Urothelium cell line (cell line): ENCODE results near the gene C10orf71.

Source experiments
- DNase-seq: peaks from one replicate; pipeline ENCODE4 v3.0.0; 2011; ENCODE audit warnings: low spot score, mixed read lengths
- FAIRE-seq: peaks from 2 replicates; lab custom pipeline; 2011; peaks lifted over from hg19 to GRCh38; lab: Jason Lieb, UNC

The C10orf71 gene

DNA sequence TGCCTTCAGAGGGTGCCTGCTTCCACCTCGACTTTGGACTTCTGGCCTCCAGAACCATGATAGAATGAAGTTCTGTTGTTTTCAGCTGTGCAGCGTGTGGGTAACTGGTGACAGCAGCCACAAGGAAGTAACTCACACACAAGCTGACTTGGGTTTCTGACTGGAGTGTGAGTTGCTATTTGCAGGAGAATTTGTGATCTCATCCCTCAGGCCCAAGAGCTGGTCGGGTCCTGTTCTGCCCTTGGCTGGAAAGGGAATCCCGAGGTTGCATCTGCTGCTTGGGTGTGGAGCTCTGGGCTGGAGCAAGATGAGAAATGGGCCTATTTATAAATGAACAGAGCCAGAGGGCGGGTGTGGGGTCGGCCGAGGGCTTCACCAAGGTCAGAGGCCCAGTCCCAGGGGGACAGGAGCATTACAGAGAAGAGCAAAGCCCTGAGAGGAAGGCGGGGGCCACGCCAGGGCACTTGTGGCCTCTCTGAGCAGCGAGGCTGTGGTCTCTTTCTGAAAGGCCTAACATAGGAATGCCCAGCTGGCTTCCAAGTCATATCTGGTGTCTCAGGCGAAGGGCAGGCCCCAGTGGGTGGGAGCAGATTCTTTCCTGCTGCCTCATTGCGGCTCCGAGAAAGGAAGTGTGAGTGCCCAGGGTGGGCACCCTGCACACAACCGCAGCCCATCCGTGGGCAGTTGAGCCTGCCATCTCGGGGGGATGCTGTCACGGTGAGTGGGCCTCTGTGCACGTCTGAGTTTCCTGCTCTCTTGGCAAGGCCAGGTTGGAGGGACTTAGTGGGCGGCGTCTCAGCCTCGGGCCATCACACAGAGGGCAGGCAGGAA lies 26.5 kb upstream of the C10orf71 start:
- peak; percentile 38 for DNase-seq
- no peak for FAIRE-seq

DNA sequence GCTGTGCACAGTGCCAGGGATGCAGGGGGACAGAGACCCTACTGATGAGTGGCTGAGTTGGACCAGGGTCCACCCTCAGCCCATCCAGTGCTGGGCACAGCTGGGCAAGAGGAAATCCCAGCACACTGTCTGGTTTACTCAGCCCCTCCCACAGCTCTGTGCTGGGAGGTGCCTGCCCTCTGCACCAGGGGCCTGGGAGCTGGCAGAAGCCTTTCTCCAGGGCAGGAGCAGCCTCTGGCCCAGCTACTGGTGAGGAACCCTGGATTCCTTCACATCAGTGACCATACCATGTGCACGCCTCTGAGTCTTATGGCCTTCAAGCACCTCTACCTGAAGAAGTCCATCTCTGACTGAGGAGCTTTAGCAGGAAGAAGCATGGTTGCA lies 25.9 kb upstream of the C10orf71 start:
- DNase-seq (no peak), FAIRE-seq (peak; percentile 42)

DNA sequence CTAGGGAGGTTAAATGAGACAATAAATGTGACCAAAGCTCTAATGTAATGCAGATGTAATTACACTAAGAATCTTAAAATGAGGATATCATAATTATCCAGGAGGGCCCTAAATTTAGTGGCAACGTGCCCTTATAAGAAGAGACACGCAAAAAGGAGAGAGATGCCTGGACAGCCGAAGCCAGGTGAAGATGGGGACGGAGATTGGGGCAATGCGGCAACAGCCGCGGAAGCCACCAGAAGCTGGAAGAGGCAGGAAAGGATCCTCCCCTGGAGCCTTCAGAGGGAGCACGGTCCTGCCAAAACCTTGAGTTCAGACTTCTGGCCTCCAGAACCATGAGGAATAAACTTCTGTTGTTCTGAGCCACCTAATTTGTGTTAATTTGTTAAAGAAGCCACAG lies 25.3 kb upstream of the C10orf71 start:
- DNase-seq (no peak), FAIRE-seq (no peak)

DNA sequence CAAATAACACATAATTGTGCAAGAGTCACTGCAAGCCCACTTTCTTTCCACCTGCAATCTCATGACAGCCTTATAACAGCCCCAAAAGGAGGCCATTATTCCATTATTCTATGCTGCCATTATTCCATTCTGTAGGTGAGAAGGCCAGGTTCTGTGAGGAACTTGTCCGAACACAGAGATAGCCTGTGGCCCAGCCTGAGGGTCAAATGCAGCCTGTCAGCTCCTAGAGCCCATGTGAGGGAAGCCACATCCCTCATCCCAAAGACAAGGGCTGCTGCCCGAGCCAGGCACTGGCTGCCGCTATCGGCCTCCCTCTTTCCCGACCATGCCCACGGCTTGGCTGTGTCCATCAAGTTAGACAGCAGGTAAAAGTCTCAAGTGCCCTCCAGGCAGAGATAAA lies 24.1 kb upstream of the C10orf71 start:
- DNase-seq, result no peak
- no peak for FAIRE-seq

DNA sequence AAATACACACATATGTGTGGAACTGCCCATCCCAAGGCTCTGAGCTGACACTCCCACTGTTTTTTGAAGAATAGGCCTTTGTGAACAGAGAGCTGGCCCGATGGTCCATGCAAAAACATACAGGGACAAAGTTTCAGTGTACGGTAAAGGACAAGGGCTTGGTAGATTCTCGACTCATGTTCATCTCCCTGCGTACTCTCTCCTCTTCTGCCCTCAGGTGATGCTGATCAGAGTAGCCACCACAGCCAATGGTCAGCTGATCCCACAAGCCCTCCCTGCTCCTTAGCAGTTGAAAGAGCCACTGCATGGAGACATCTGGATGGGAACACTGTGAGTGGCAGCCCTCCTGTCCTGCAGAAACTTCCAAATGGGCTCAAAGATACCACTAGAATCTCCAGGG lies 23.1 kb upstream of the C10orf71 start:
- FAIRE-seq (no peak), DNase-seq (no peak)

DNA sequence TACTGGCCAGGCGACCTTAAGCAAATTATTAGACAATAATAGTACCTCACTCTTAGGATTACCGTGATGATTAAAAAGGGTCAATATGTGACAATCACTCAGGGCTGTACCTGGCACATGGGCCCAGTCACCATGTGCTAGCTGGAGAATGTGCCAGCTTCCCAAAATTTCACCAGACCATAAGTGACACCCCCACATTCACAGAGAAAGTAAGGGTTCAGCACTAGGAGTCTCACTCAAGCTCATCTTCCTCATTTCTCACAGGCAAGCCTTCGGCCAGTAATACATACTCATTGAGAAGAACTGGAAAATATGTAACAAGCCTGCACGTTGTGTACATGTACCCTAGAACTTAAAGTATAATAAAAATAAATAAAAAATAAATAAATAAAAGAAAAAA lies 22.4 kb upstream of the C10orf71 start:
- no peak for FAIRE-seq
- no peak for DNase-seq

DNA sequence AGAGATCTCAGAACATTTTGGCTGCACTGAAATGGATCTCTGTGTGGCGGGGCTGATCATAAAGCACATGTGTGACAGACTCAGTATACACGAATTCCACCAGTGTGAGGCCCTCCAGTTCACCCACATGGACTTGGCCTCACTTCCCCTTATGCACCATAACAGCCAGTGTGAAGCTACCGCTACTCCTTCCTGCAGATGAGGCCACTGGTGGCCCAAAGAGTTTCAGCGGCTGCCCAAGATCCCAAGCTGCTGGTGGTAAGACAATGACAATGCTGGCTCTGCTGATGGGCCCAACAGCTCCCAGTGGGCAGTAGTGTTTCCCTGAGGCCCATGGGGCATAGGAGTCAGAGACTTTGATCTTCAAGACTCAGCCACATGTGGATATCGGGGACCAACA lies 21.0 kb upstream of the C10orf71 start:
- FAIRE-seq, result no peak
- no peak for DNase-seq

DNA sequence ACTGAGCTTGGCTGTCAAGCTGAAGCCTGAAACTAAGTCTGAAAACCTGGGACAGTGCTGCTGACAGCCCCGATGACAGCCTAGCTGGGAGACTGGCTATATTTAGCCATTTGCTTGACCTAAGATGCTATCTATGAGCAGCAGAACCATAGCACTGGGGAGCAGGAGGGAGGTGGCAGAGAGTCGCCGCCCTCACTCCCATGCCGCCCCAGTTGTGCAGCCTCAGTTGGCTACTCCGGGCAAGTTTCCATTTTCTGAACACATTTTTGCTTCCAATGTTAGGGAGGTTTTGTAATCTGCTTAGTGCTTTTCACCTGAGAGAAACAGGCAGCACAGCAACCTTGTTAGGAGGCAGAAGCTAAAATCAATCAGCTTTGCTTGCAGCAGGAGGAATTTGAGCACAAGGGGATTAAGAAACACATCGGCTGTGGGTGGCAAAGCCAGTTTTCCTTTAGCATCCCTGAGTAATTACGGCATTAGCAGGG lies 20.4 kb upstream of the C10orf71 start:
- FAIRE-seq, result no peak

DNA sequence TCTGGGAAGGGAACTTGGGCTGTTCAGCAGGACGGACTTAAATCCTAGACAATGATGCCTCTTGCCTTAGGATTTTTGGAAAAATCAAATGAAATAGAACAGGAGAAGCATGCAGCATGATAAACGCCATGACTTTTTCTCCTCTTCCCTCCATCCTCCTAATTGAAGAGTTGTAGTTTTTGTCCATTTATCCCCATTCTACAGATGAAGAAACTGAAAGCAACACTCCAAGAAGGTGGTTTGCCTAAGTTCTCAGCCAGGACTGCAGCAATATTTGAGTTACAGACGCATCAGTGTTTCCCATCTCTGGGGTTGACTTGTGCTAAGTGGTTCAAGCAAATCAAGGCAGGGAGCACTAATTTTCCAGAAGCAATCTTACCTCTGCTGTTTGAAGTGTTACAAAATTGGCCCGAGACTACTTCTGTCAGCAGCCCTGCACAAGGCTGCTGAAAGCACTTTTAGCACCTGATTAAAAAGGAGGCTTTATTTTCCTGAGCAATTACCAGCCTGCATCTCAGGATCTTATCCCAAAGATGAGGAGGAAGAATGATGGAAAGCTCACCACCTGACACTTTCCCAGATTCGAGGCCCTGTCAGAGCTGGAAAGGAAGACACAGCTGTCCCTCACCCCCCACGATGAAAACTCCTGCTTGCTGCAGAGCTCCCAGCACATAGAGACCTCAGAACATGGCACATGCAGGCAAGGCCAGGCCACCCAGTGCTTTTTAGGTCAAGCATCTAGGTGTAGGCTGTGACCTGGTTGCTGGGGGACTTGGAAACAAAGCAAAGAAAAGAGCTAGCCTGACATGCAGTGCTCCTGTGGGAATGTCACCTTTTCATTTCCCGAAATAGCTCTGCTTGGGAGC lies 19.7 kb upstream of the C10orf71 start:
- FAIRE-seq (no peak), DNase-seq (no peak)

More for the DNA sequence above, 20.4 kb upstream of the C10orf71 start:
- no peak for DNase-seq

DNA sequence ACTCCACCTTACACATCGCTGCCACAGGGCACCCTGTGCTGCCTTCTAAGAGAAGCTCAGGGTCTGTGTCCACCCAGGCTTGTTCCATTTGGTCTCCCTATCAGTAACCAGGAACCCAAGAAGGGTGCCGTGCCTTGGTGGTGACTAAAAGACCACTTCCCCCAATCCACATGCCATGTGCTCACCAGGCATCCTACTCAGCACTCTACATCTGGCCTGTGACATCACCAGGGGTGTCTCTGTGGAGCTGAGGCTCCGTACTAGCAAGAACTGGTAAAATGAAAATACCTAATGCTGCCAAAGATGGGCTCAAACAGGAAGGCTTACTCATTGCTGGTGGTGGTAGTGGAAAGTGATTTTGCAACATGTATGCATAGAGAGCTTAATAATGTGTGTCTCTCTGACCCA lies 19.0 kb upstream of the C10orf71 start:
- DNase-seq (no peak), FAIRE-seq (no peak)

DNA sequence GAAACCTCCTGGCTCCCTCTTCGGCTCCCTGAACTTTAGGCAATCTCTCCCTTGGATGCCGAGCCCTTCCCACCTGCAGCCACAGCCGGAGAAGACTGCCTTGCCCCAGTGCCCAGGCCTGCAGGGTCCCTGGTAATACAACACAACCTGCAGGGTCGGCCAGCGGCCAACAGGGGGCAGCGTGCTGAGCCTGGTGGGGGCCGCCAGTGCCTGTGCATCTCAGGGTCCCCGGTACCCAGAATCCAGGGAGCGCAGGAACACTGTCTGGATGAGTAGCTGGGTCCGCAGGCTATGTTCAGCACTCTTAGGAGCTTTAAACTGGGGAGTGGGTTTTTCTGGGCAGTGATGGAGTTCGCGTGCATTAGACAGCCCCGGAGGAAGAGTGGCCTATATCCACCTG lies 17.5 kb upstream of the C10orf71 start:
- DNase-seq (no peak), FAIRE-seq (no peak)

DNA sequence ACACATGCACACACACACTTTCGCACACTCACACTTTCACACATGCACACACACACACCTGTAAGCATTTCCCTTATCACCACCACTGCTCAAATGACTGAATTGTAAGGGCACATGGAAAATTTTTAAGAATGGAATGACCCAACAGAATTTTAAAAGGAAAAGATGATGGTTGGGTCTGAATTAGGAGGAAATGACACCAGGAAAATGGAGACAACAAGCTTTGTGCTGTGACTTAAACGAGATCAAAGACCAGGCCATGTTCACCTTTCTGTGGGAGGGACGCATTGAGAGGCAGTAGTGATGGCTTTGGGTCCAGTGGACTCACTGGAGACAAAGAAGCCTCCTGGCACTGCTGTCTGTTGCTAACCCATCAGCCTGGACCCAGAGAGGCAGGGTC lies 16.7 kb upstream of the C10orf71 start:
- DNase-seq (no peak), FAIRE-seq (no peak)

DNA sequence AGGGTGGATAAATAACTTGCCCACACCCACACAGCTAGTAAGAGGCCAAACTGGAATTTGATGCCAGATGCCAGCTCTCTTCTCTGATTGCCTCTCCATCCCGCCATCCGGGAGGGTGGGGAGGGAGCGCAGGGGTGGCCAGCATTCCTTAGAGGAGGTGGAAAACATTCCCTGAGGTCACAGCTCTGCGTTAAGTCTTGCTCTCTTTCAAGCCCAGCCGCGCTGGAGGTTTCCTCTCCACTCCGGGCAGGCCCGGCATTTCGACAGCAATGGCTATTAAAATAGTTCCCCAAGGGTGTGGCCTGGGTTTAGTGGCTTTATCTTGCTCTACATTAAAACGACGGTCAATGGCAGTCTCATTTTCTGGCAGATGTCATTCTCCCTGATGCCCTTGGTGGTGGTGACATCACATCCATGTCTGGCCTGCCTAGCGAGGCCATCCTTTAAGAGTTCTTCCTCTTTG lies 16.1 kb upstream of the C10orf71 start:
- FAIRE-seq (no peak), DNase-seq (peak; percentile 44)

DNA sequence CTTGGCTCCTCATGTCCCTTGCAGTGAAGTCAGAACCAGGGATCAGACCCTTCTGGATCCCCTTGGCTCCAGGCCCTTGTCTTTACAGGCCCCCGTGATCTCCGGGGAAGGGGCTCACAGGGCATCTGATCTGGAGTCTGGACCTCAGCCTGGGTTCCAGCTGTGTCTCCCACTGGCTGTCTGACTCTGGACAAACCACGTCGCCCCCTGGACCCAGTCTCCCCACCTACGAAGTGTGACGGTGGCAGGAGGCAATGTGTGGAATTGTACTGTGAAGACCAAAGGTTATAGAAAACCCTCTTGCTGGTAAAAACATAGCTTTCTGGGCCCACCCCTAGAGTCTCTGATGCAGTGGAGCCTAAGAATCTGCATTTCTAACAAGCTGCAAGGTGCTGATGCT lies 15.5 kb upstream of the C10orf71 start:
- FAIRE-seq (no peak), DNase-seq (no peak)

DNA sequence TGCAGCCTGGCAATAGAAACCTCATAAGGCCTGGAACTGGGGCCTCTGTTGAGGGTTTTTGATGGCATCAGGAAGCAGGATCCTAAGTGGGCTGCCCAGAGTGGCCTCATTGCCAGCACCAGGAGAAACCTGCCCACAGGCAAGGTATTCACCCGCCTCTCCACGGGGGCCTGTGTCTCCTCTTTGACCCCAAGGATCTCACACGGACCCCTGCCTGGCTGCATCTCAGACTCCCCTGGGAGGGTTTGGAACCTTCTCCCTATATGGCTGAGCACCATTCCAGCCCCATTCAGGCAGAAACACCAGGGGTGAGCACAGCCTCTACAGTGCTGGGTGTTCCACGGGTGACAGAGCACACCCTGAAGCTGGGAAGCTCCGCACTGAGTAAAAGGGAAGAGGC lies 14.6 kb upstream of the C10orf71 start:
- no peak for FAIRE-seq

DNA sequence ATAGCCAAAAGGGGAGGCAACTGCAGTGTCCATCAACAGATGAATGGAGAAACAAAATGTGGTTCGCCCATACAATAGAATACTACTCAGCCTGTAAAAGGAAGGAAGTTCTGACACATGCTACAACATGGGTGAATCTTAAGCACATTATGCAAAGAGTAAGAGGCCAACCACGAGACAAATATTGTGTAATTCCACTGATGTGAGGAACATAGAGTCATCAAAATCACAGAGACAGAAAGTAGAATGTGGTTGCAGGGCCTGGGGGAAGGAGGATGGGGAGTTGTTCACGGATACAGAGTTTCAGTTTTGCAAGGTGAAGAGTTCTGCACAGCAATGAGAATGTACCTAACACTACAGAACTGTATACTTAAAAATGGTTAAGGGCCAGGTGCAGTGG lies 13.7 kb upstream of the C10orf71 start:
- FAIRE-seq, result no peak
- DNase-seq, result no peak

More for the DNA sequence above, 14.6 kb upstream of the C10orf71 start:
- no peak for DNase-seq

DNA sequence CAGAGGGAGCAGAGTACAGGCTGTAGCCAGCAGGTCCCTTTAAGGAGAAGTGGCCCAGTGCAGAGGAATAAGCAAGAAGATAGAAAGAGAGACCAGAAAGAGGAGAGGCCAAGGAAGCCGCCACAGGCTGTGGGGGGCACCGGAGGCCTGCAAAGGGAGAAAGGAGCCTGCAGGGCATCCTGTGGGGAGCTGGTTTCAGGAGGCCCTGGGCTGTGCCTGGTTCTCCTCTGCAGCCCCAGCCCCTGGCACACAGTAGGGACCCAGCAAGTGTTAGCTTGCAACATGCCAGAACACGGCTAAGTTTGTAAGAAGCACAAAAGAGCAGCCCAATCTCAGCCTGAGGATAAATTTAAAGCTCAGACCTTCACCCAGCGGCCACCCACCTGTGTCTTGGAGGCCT lies 12.3 kb upstream of the C10orf71 start:
- no peak for DNase-seq
- no peak for FAIRE-seq

DNA sequence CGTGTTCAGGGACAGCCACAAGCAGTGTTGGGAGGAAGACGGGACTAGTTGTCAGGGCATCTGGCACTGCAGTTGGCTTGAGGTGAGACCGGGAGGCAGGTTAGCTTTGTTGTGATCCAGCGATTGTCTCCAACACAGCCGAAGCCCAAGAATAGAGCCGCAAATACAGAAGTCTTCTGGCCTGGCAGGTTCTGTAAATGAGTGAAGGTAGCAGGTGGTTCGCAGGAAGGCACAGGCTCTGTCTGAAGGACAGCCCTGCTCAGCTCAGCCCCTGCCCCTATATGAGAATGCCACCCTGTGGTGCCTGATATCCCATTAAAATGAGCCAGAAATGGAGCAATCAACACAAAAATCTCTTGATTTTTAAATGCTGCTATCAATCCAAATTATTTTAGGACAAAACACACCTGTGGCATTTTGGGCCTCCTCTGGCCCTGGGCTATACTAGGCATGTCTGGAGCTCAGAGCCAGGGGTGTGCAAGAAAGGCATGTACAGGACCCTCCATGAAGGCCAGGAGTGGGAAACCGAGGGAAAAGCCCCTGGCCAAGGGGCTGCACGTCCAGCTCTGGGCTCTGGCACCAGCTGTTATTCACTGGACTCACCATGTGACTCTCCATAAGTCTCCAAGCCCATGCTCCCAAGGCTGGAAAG lies 11.2 kb upstream of the C10orf71 start:
- DNase-seq (no peak), FAIRE-seq (no peak)

DNA sequence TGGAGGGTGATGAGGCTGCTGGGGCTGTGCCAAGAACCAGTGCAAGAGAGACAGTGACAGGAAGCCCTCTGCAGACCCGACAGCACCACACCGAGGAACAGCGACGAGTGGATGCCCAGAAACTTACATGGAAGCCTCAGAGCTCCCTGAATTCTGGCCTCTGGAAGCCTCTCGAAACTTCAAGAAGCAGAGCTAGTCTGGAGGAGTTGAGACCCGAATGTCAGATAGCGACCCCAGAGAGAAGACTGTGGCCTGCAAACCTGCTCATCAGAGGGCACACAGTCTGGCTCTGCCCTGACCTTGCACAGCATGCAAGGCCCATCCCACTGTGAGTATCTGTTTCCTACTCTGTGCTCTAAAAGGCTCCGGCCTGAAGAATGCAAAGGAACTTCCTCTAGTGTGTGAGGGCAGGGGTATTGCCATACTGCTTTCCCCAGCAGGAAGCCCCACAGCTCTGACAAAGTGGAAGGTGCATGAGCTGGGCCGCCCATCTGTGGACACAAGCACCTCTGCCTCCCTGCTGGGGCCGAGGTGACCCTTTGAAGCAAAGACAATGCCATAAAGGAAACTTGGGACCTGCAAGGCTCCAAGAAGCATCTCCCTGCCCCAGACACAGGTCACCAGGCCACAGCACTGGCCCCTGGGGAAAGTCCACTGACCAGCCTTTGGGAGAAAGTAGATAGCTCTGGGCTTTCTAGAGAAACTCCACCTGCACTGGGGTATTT lies 10.5 kb upstream of the C10orf71 start:
- FAIRE-seq (no peak), DNase-seq (no peak)

DNA sequence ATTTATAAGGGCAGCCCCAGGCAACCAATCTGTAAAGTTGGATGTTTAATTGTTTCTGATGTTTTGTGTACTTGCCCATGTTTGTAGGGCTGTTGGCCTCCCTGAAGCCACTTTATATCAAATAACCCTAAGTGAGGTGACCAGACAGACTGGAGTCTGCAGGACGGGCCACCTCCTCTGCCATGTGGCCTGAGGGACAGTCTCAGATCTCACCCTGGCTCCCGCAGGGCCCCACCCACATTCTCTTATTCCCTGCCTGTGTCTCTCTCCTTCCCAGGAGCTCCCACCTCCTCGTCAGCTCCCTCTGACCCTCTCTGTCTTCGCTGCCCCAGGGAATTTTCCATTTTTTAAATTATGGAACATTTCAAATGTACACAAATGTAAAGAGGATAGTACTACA lies 9.5 kb upstream of the C10orf71 start:
- DNase-seq, result no peak
- no peak for FAIRE-seq

DNA sequence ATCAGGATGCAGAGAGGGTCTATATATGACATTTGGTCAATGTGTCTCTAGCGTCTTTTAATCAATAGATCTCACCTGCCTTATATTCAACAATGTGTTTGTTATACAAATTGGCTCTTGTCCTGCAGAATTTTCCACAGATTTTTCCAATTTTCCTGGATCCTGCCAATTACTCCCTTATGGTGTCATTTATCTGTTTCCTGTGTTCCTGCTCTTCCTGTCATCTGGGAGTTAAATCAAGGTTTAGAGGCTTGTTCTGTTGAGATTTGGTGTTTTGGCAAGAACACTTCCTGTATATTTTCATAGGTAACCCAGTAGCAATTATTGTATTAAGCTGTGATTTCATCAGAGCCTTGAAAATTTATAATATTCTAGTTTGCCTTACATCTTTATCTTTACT lies 8.8 kb upstream of the C10orf71 start:
- no peak for FAIRE-seq

More for the DNA sequence above, 8.8 kb upstream of the C10orf71 start:
- DNase-seq, result no peak
